Measurements from ENCODE around the gene SLC25A47.
"Not testable (repeated sequence)": the region's sequence is repeated elsewhere in the genome, so short reads cannot be mapped to it uniquely, and the experiment has no call there.

SLC25A47 gene

GRCh38 chr14:100306998-100307765 lies 16.0 kb upstream of the SLC25A47 start:
- Histone ChIP-seq H3K27me3 (ENCODE audit: insufficient read depth, low read depth, severe bottlenecking) (no peaks in the 10 kb centered on the region), H3K4me3 (ENCODE audit: low read depth, low read length) (peak overlapping the region; percentile 95), H3K27ac (peak overlapping the region; percentile 83), H3K9me3 (ENCODE audit: severe bottlenecking) (no peaks in the 10 kb centered on the region), H3K36me3 (peaks cover 12% of the 10 kb centered on the region)
- peak; percentile 26 for DNase-seq
- no peak for TF ChIP-seq CTCF (IDR thresholded peaks at IDR 0.05; ENCODE audit: low read depth, low read length)

- H3K9me3 ChIP-seq (ENCODE audit: severe bottlenecking), result no peaks in the 10 kb centered on the region
- H3K4me3 ChIP-seq (ENCODE audit: low read depth, low read length), result peak overlapping the region; percentile 95; the same call in 1 of the 2 replicates
- no peak overlapping the region for H3K27ac ChIP-seq
- TF ChIP-seq CTCF (IDR thresholded peaks at IDR 0.05; ENCODE audit: low read depth, low read length), result no peak
- peaks cover 9% of the 10 kb centered on the region for H3K36me3 ChIP-seq
- H3K27me3 ChIP-seq (ENCODE audit: insufficient read depth, low read depth, severe bottlenecking), result no peaks in the 10 kb centered on the region
- no peak for DNase-seq
Observed at GRCh38 chr14:100307766-100308426, 15.2 kb upstream of the SLC25A47 start.

GRCh38 chr14:100308427-100308792 lies 14.7 kb upstream of the SLC25A47 start:
- H3K27me3 ChIP-seq (ENCODE audit: insufficient read depth, low read depth, severe bottlenecking); DNase-seq; H3K27ac ChIP-seq; H3K36me3 ChIP-seq; H3K4me3 ChIP-seq (ENCODE audit: low read depth, low read length); H3K9me3 ChIP-seq (ENCODE audit: severe bottlenecking): not testable (repeated sequence)

- no peaks in the 10 kb centered on the region for H3K9me3 ChIP-seq (ENCODE audit: severe bottlenecking)
- H3K27ac ChIP-seq, result no peak overlapping the region
- H3K4me3 ChIP-seq (ENCODE audit: low read depth, low read length), result no peak overlapping the region
- H3K27me3 ChIP-seq (ENCODE audit: insufficient read depth, low read depth, severe bottlenecking), result no peaks in the 10 kb centered on the region
- DNase-seq, result peak; percentile 41
- H3K36me3 ChIP-seq, result peaks cover 4% of the 10 kb centered on the region
- peak; percentile 22; the same call in 1 of the 2 replicates for TF ChIP-seq CTCF (IDR thresholded peaks at IDR 0.05; ENCODE audit: low read depth, low read length)
Observed at GRCh38 chr14:100309028-100309737, 14.0 kb upstream of the SLC25A47 start.

GRCh38 chr14:100312110-100312876 lies 10.8 kb upstream of the SLC25A47 start:
- not testable (repeated sequence) for H3K27me3 ChIP-seq (ENCODE audit: insufficient read depth, low read depth, severe bottlenecking); H3K9me3 ChIP-seq (ENCODE audit: severe bottlenecking); H3K36me3 ChIP-seq; H3K4me3 ChIP-seq (ENCODE audit: low read depth, low read length)
- peak overlapping the region; percentile 73 for H3K27ac ChIP-seq
- DNase-seq, result peak; percentile 65

GRCh38 chr14:100312877-100313400 lies 10.2 kb upstream of the SLC25A47 start:
- Histone ChIP-seq H3K4me3 (ENCODE audit: low read depth, low read length) (no peak overlapping the region), H3K27ac (peak overlapping the region; percentile 73), H3K9me3 (ENCODE audit: severe bottlenecking) (no peaks in the 10 kb centered on the region), H3K36me3 (no peaks in the 10 kb centered on the region), H3K27me3 (ENCODE audit: insufficient read depth, low read depth, severe bottlenecking) (no peaks in the 10 kb centered on the region)
- no peak for DNase-seq
- no peak for TF ChIP-seq CTCF (IDR thresholded peaks at IDR 0.05; ENCODE audit: low read depth, low read length)

Data from WERI-Rb-1 (cell line).